Caco-2 (cell line): Measurements from ENCODE around the gene GUCY1A1. TPM values are rescaled to one million over a fixed set of nuclear protein-coding genes. Genes with fewer than 3 reads are reported as not detected.

Source experiments
- BruUV-seq: library from RNA; stranded (reverse); fragments of 400-500 nt; replicated peaks from 2 replicates; lab custom pipeline; 2021; lab: Mats Ljungman, UMichigan
- CTCF ChIA-PET: fragments of 300-600 bp; sonication (Branson Sonifier 250); formaldehyde crosslinking; loops from one replicate; lab custom pipeline; 2022; ENCODE audit warnings: antibody characterized with exemption; lab: Charles Lee
- POLR2A ChIA-PET: fragments of 300-600 bp; sonication (Branson Sonifier 250); formaldehyde crosslinking; loops from one replicate; lab custom pipeline; 2022; ENCODE audit warnings: antibody characterized with exemption; lab: Charles Lee
- DNase-seq, 2 experiments: peaks; one replicate each; pipeline versions ENCODE4 v3.0.0 to v3.0.0-alpha.2; 2020 to 2022
- H3K27me3 ChIP-seq: replicated peaks from 2 replicates; pipeline ENCODE4 v1.6.0; 2011; ENCODE audit warnings: low read length; ENCODE audit not compliant: control insufficient read depth, insufficient read depth
- H3K36me3 ChIP-seq: 2 replicates; pipeline ENCODE4 v1.5.1; 2011; ENCODE audit warnings: low read length; ENCODE audit not compliant: control insufficient read depth, insufficient read depth
- H3K4me1 ChIP-seq: fragments of 250-450 bp; sonication (Bioruptor Pico); 2 replicates; pipeline ENCODE4 v1.5.1; 2020; ENCODE audit warnings: mild to moderate bottlenecking
- H3K4me3 ChIP-seq: 2 replicates; pipeline ENCODE4 v1.5.1; 2011; ENCODE audit warnings: low read depth, mild to moderate bottlenecking, control low read depth, low read length
- H3K9me3 ChIP-seq: fragments of 250-450 bp; sonication (Bioruptor Pico); 2 replicates; pipeline ENCODE4 v1.5.1; 2020; ENCODE audit warnings: mild to moderate bottlenecking, moderate library complexity
- H3K27ac Mint-ChIP-seq: one replicate; pipeline ENCODE4 v1.8.0; 2022; ENCODE audit warnings: mixed read lengths; ENCODE audit not compliant: unreplicated experiment
- H3K27me3 Mint-ChIP-seq: one replicate; pipeline ENCODE4 v1.8.0; 2022; ENCODE audit warnings: mixed read lengths; ENCODE audit not compliant: insufficient read depth, unreplicated experiment
- H3K36me3 Mint-ChIP-seq: one replicate; pipeline ENCODE4 v1.8.0; 2022; ENCODE audit warnings: mild to moderate bottlenecking, mixed read lengths; ENCODE audit not compliant: insufficient read depth, unreplicated experiment
- H3K4me1 Mint-ChIP-seq: one replicate; pipeline ENCODE4 v1.8.0; 2022; ENCODE audit warnings: low read depth, mixed read lengths; ENCODE audit not compliant: unreplicated experiment
- H3K4me3 Mint-ChIP-seq: one replicate; pipeline ENCODE4 v1.8.0; 2022; ENCODE audit warnings: mild to moderate bottlenecking, moderate library complexity, mixed read lengths; ENCODE audit not compliant: unreplicated experiment
- H3K9me3 Mint-ChIP-seq: one replicate; pipeline ENCODE4 v1.8.0; 2022; ENCODE audit warnings: mixed read lengths; ENCODE audit not compliant: unreplicated experiment
- intact Hi-C: fragments of 100-400 bp; cut with micrococcal nuclease; formaldehyde crosslinking; loops from one replicate; pipeline ENCODE4 v1.10.0; 2022; ENCODE audit not compliant: unreplicated experiment
- total RNA-seq: library from RNA; stranded (reverse); gene quantifications from 2 replicates; pipeline ENCODE4 v1.2.3, GENCODE V29; 2022
- TF ChIP-seq, protein P1 (sequence below), 2 experiments: fragments of 200-600 bp in 1 of 2; IDR thresholded peaks; 1 replicate in 1 of 2; 2 replicates in 1 of 2; pipeline versions ENCODE4 v1.5.1 to v1.8.0; 2011 to 2022; ENCODE audit warnings: antibody characterized with exemption in 1 of 2, control low read depth in 1 of 2, inconsistent platforms in 1 of 2, low read depth in 1 of 2, low read length in 1 of 2, mild to moderate bottlenecking in 1 of 2, moderate library complexity in 1 of 2; ENCODE audit not compliant: insufficient read depth in 1 of 2, severe bottlenecking in 1 of 2, unreplicated experiment in 1 of 2

GUCY1A1 gene
- total RNA-seq, 1 experiment from 2014 or later: not detected

DNA sequence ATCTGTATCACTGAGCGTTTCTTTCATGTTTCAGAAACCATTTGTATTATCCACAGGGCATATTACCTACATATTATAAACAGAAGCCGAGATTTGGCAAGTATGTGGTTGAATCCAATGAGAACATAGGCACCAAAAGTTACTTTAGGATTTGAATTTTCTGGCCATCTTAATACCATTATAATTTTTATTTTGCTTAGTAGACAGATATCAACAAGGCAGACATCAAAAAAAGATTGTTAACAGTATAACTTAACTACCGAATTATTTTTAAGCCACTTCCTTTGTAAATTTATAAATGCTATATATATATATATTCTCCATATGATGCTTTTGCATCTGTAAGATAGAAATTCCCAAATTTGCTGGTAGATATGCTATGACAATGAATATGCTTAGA is 94.4 kb downstream of the GUCY1A1 start:
- no peak for DNase-seq
- Histone ChIP-seq H3K36me3 (no peaks in the 10 kb centered on the region), H3K9me3 (no peaks in the 10 kb centered on the region), H3K4me1 (no peaks in the 10 kb centered on the region), H3K4me3 (no peak overlapping the region), H3K27me3 (no peaks in the 10 kb centered on the region)
- no peaks in the 10 kb centered on the region for H3K36me3 Mint-ChIP-seq
- TF ChIP-seq, protein P1, sequence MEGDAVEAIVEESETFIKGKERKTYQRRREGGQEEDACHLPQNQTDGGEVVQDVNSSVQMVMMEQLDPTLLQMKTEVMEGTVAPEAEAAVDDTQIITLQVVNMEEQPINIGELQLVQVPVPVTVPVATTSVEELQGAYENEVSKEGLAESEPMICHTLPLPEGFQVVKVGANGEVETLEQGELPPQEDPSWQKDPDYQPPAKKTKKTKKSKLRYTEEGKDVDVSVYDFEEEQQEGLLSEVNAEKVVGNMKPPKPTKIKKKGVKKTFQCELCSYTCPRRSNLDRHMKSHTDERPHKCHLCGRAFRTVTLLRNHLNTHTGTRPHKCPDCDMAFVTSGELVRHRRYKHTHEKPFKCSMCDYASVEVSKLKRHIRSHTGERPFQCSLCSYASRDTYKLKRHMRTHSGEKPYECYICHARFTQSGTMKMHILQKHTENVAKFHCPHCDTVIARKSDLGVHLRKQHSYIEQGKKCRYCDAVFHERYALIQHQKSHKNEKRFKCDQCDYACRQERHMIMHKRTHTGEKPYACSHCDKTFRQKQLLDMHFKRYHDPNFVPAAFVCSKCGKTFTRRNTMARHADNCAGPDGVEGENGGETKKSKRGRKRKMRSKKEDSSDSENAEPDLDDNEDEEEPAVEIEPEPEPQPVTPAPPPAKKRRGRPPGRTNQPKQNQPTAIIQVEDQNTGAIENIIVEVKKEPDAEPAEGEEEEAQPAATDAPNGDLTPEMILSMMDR (IDR thresholded peaks at IDR 0.05; ENCODE audit: insufficient read depth in 1 of 2, low read depth in 1 of 2, low read length in 1 of 2, severe bottlenecking in 1 of 2, unreplicated experiment in 1 of 2): no peak
- H3K9me3 Mint-ChIP-seq: peaks cover 8% of the 10 kb centered on the region
- ChIA-PET CTCF (no interaction called here), POLR2A (no interaction called here)
- no peak overlapping the region for H3K27ac Mint-ChIP-seq
- H3K4me1 Mint-ChIP-seq: no peaks in the 10 kb centered on the region
- intact Hi-C loops: no loop called here
- BruUV-seq: no TSS peak
- no peaks in the 10 kb centered on the region for H3K27me3 Mint-ChIP-seq
- H3K4me3 Mint-ChIP-seq: no peak overlapping the region

GRCh38 chr4:155761916-155762315 is 95.3 kb downstream of the GUCY1A1 start:
- H3K4me1 Mint-ChIP-seq: no peaks in the 10 kb centered on the region
- H3K4me3 ChIP-seq: no peak overlapping the region
- no peaks in the 10 kb centered on the region for H3K36me3 ChIP-seq
- POLR2A ChIA-PET: no interaction called here
- H3K4me1 ChIP-seq: no peaks in the 10 kb centered on the region
- H3K27me3 ChIP-seq: no peaks in the 10 kb centered on the region
- no peak overlapping the region for H3K4me3 Mint-ChIP-seq
- no peak overlapping the region for H3K27ac Mint-ChIP-seq
- no peaks in the 10 kb centered on the region for H3K36me3 Mint-ChIP-seq
- BruUV-seq: no TSS peak
- peaks cover 4% of the 10 kb centered on the region for H3K9me3 Mint-ChIP-seq
- TF ChIP-seq, protein P1 (IDR thresholded peaks at IDR 0.05; ENCODE audit: insufficient read depth in 1 of 2, low read depth in 1 of 2, low read length in 1 of 2, severe bottlenecking in 1 of 2, unreplicated experiment in 1 of 2): no peak
- CTCF ChIA-PET: no interaction called here
- no peaks in the 10 kb centered on the region for H3K27me3 Mint-ChIP-seq
- H3K9me3 ChIP-seq: no peaks in the 10 kb centered on the region
- DNase-seq: no peak
- intact Hi-C loops: no loop called here

DNA sequence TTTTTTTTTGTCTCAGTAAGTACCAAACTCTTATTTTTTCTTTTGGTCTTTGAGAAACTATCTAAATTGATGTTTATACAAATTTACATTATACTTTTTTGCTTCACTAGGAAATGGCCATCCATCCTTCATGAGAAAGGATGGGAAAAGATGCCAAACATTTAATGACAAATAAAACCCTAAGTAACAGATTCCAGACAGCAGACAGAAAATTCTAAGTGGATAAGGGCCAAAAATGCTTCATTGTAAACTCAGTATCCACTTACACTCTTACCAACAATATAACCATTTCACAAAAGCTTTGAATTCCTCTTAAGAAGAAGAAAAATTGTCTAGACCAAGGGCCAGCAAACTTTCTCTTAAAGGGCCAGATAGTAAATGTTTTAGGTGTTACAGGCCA is 95.7 kb downstream of the GUCY1A1 start:
- POLR2A ChIA-PET: no interaction called here
- DNase-seq: no peak
- no peak overlapping the region for H3K4me3 Mint-ChIP-seq

More for the DNA sequence above, 95.7 kb downstream of the GUCY1A1 start:
- Mint-ChIP-seq H3K27ac (no peak overlapping the region), H3K36me3 (no peaks in the 10 kb centered on the region), H3K27me3 (no peaks in the 10 kb centered on the region), H3K4me1 (no peaks in the 10 kb centered on the region), H3K9me3 (no peaks in the 10 kb centered on the region)
- Histone ChIP-seq H3K27me3 (no peaks in the 10 kb centered on the region), H3K4me3 (no peak overlapping the region), H3K36me3 (no peaks in the 10 kb centered on the region), H3K9me3 (no peaks in the 10 kb centered on the region), H3K4me1 (no peaks in the 10 kb centered on the region)
- TF ChIP-seq, protein P1 (IDR thresholded peaks at IDR 0.05; ENCODE audit: insufficient read depth in 1 of 2, low read depth in 1 of 2, low read length in 1 of 2, severe bottlenecking in 1 of 2, unreplicated experiment in 1 of 2): no peak
- intact Hi-C loops: no loop called here
- BruUV-seq: no TSS peak
- CTCF ChIA-PET: no interaction called here
